HT1080 (cell line): ENCODE measurements around the gene C22orf23. TPM values are rescaled to one million over a fixed set of nuclear protein-coding genes. Genes with fewer than 3 reads are reported as not detected.
"Not testable (repeated sequence)": the region's sequence is repeated elsewhere in the genome, so short reads cannot be mapped to it uniquely, and the experiment has no call there.

Source experiments
- DNase-seq: peaks from one replicate; pipeline ENCODE4 v3.0.0-alpha.2; 2015; ENCODE audit warnings: low read depth
- total RNA-seq: library from RNA; depleted of rRNA; stranded (reverse); fragments of >200 nt; shearing (Covaris generic); gene quantifications from 2 replicates; pipeline ENCODE4 v1.2.3, GENCODE V29; 2014

Gene C22orf23
- total RNA-seq, 1 experiment from 2014 or later = 0.32 TPM

GRCh38 chr22:37982938-37983859 is 29.8 kb upstream of the C22orf23 start:
- no peak for DNase-seq

- DNase-seq = no peak
Observed at GRCh38 chr22:37982151-37982785, 28.9 kb upstream of the C22orf23 start.

GRCh38 chr22:37981282-37982011 is 28.0 kb upstream of the C22orf23 start:
- DNase-seq = no peak

- no peak for DNase-seq
Observed at GRCh38 chr22:37979782-37980181, 26.4 kb upstream of the C22orf23 start.

GRCh38 chr22:37976547-37976946 is 23.1 kb upstream of the C22orf23 start:
- no peak for DNase-seq

- not testable (repeated sequence) for DNase-seq
Observed at GRCh38 chr22:37976022-37976421, 22.6 kb upstream of the C22orf23 start.

GRCh38 chr22:37975153-37975552 is 21.8 kb upstream of the C22orf23 start:
- DNase-seq = no peak

GRCh38 chr22:37973271-37974170 is 20.1 kb upstream of the C22orf23 start:
- DNase-seq = no peak

- no peak for DNase-seq
Observed at GRCh38 chr22:37972527-37972926, 19.1 kb upstream of the C22orf23 start.

- DNase-seq = no peak
Observed at GRCh38 chr22:37971475-37972434, 18.4 kb upstream of the C22orf23 start.

- DNase-seq = no peak
Observed at GRCh38 chr22:37970864-37971263, 17.5 kb upstream of the C22orf23 start.

- no peak for DNase-seq
Observed at GRCh38 chr22:37968452-37969251, 15.3 kb upstream of the C22orf23 start.

GRCh38 chr22:37967637-37968451 is 14.4 kb upstream of the C22orf23 start:
- no peak for DNase-seq

GRCh38 chr22:37967147-37967546 is 13.7 kb upstream of the C22orf23 start:
- DNase-seq = no peak

GRCh38 chr22:37965940-37966664 is 12.7 kb upstream of the C22orf23 start:
- DNase-seq = no peak

GRCh38 chr22:37961062-37961461 is 7.7 kb upstream of the C22orf23 start:
- DNase-seq = no peak

GRCh38 chr22:37959231-37959825 is 5.9 kb upstream of the C22orf23 start:
- no peak for DNase-seq
